HG03135 (cell line): ENCODE data around the gene C22orf31.
"Not testable (repeated sequence)": the region's sequence is repeated elsewhere in the genome, so short reads cannot be mapped to it uniquely, and the experiment has no call there.

Experiments
- ATAC-seq: cut with Tn5 transposase; IDR thresholded peaks from one replicate; pipeline ENCODE4 v1.9.1; 2021; ENCODE audit warnings: mild to moderate bottlenecking, moderate library complexity; ENCODE audit not compliant: unreplicated experiment

Gene C22orf31

GRCh38 chr22:29061773-29062172, at the start of gene C22orf31:
TSS of gene C22orf31 (minus strand) at chr22:29061831. CDS start at chr22:29061792, 39 bp downstream.
- no peak for ATAC-seq

- ATAC-seq: no peak
Observed at GRCh38 chr22:29110946-29111345, 49.3 kb upstream of the C22orf31 start.

GRCh38 chr22:29109822-29110221, 48.2 kb upstream of the C22orf31 start:
- ATAC-seq: no peak

GRCh38 chr22:29108137-29108536, 46.5 kb upstream of the C22orf31 start:
- ATAC-seq: no peak

- ATAC-seq: no peak
Observed at GRCh38 chr22:29106839-29107238, 45.2 kb upstream of the C22orf31 start.

GRCh38 chr22:29105468-29105867, 43.8 kb upstream of the C22orf31 start:
- ATAC-seq: no peak

- no peak for ATAC-seq
Observed at GRCh38 chr22:29103121-29103520, 41.5 kb upstream of the C22orf31 start.

GRCh38 chr22:29102300-29102699, 40.7 kb upstream of the C22orf31 start:
- ATAC-seq: no peak

GRCh38 chr22:29098296-29098695, 36.7 kb upstream of the C22orf31 start:
- ATAC-seq: no peak

- no peak for ATAC-seq
Observed at GRCh38 chr22:29096736-29097669, 35.4 kb upstream of the C22orf31 start.

GRCh38 chr22:29095459-29095858, 33.8 kb upstream of the C22orf31 start:
- no peak for ATAC-seq

GRCh38 chr22:29093501-29094300, 32.1 kb upstream of the C22orf31 start:
- ATAC-seq: no peak

GRCh38 chr22:29093030-29093429, 31.4 kb upstream of the C22orf31 start:
- ATAC-seq: no peak

- no peak for ATAC-seq
Observed at GRCh38 chr22:29092243-29092642, 30.6 kb upstream of the C22orf31 start.

GRCh38 chr22:29090039-29090438, 28.4 kb upstream of the C22orf31 start:
- no peak for ATAC-seq

- ATAC-seq: no peak
Observed at GRCh38 chr22:29089507-29089906, 27.9 kb upstream of the C22orf31 start.

GRCh38 chr22:29088809-29089208, 27.2 kb upstream of the C22orf31 start:
- no peak for ATAC-seq

- no peak for ATAC-seq
Observed at GRCh38 chr22:29087012-29087411, 25.4 kb upstream of the C22orf31 start.

GRCh38 chr22:29083933-29084591, 22.4 kb upstream of the C22orf31 start:
- ATAC-seq: no peak

GRCh38 chr22:29083576-29083932, 21.9 kb upstream of the C22orf31 start:
- ATAC-seq: not testable (repeated sequence)

- ATAC-seq: no peak
Observed at GRCh38 chr22:29082826-29083545, 21.4 kb upstream of the C22orf31 start.
